NCI-H146 treated with DMSO at 0.1 percent for 48 hours (cell line): ENCODE results near the gene TMEM203.

Experiments used
- DNase-seq: peaks from one replicate; lab custom pipeline; 2025; ENCODE audit not compliant: unreplicated experiment; lab: John Stamatoyannopoulos, UW

Gene TMEM203

DNA sequence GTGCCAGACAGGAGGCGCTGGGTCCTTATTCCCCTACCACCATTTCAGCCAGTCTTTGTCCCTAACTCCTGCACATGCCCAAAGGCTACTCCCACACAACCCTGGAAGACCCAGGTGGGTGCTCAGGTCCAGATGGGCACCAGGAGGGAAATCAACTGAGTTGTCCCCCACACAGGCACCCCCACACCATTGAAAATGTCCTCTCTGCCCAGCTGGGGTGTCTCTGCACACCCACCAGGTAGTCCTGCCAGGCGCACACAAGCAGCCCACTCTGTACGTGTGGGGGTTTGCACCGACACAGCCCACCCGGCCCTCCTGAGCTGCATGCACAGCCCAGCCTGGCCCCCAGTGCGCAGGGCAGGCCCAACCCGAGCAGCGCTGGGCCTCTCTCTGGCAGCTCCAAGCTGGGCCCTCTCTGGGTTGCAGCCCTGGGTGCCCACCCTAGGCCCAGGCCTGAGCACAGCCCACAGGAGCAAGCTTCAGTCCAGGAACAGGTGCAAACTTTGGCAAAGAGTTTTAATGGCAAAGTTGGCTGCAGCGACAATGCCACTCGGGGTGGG is 14.4 kb upstream of the TMEM203 start:
- DNase-seq: no peak

DNA sequence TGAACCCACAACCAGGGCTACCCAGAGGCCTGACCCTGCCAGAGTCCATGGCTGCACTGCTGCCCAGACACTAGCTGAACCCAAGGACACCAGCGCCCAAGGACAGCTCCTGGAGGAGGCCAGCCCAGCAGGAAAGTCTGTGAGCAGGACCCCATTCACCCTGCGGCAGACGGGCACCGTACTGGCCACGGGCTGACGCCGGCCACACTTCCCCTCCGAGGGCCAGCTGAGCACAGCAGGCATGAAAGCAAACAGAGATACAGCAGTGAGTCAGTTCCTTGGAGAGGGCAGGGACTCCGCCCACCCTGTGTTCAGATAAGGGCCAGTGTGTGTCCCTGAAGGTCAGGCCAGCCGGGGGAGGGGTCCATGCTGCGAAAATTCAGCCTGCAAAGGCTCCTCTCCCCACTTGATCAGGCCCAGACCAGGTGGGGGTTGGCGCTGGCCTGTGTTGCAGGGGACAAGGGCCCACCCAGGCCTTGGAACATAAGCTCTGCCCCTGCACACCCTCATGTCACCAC is 13.4 kb upstream of the TMEM203 start:
- DNase-seq: no peak

DNA sequence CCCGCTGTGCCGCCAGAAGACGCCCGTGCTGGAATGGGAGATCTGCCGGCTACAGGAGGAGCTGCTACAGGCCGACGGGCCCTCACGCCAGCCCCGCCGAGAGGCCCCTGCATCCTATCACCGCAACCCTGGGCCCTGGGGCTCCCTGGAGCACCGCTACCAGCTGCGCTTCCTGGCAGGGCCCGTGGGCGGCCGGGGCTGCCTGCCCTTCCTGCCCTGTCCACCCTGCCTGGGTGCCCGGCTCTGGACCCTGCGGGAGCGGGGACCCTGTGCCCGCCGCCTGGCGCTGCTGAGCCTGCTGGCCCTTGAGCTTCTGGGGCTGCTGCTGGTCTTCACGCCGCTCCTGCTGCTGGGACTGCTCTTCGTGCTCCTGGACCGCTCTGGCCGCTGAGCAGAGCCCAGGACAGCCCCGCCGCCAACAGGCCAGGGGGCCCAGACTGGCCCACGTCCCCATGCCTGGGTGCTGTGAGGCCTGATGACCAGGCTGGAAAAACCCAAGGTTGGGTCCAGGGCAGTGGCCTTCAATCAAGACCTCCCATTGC is 12.8 kb upstream of the TMEM203 start:
- DNase-seq: no peak

DNA sequence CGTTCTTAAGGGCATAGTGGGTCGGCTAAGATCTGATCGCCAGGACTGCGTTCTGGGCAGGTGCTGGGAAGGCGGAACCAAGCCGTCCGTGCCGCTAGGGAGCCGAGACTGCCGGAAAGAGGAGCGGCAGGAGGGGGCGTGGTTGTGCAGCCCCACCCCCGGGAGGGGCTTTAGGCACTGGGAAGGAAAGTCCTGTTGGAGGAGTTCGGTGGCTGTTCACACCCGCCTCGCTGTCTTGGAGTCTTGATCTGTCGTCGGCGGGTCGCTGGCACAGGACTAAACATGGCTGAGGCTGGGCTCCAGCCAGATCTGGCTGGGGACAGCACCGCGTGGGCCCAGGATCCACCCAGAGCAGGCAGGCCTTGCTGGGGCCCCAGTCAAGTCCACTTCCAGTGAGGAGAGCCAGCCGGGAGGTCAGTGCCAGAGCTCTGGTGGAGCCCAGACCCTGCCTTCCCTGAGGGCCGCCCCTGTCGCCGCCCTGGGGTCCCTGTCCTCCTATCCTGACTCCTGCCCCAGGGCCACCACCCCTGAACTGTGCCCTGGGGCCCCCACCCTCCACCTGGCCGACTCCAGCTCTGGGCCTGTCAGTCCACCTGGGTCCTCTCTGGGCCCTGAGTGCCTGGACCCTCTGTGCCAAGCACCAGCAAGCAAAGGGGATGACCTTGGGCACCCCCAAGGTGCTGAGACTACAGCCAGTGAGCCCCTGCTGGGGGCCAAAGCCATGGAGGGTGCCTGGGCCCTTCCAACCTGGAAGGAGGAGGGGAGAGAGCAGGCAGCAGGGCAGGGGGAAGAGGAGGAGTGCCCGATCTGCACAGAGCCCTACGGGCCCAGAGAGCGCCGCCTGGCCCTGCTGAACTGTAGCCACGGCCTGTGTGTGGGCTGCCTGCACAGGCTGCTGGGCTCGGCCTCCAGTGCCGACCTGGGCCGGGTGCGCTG is 12.1 kb upstream of the TMEM203 start:
- no peak for DNase-seq

DNA sequence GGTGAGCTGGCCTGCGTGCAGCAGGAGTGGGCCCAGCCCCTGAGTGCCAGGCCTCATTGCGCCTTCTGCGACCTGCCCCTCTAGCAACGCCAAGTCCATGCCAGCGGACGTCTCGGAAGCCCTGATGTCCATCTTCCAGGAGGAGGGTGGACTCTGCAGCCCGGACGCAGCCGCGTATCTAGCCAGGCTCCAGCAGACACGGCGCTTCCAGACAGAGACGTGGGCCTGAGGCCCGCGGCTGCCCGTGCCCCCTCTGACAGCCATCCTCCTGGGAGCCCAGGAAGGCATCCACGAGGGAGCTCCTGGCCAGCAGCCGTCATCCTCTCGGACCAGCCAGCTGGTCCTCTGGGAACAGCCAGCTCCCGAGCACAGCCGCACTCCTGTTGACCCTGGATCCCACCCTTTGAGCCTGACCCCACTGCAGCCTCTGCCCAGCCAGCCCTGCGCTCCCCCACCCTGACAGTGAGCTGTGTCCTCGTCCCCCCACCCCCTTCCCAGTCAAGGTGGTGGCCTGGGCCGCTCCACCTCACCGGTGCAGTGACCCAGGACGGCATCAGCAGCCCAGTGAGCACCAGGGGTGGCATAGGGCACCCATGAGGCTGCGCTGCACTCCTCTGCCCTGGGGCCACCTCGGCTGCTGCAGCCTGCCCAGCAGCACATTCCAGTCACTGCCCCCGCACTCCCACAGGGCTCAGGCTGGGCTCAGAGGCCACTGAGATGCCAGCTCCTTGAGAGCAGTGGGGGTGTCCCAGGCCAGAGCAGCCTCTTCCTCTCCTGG is 10.9 kb upstream of the TMEM203 start:
- no peak for DNase-seq

DNA sequence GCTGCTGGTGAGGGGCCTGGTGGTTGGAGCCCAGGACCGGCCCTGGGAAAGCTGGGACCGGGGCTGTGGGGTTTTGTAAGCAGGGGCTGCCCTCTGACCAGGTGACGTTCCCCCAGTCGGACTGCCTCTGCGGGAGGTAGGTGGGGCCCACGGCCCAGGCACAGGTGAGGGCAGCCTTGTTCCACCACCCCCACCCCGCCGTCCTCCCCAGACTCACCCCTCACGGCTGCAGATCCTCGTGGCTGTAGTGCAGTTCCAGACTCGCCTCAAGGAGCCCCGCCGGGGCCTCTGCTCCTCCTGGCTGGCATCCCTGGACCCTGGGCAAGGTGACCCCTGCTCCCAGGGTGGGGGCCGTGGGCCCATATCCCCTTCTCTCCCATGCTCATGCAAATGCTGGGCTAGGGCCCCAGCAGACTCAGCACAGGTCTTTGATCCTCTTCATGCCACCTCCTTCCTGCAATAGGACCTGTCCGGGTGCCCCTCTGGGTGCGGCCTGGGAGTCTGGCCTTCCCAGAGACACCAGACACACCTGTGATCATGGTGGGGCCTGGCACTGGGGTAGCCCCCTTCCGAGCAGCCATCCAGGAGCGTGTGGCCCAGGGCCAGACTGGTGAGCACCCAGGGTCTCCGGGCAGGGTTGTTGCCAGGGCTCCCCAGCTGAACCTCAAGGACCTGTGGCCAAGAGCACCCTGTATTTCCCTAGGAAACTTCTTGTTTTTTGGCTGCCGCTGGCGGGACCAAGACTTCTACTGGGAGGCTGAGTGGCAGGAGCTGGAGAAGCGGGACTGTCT is 9.9 kb upstream of the TMEM203 start:
- no peak for DNase-seq

DNA sequence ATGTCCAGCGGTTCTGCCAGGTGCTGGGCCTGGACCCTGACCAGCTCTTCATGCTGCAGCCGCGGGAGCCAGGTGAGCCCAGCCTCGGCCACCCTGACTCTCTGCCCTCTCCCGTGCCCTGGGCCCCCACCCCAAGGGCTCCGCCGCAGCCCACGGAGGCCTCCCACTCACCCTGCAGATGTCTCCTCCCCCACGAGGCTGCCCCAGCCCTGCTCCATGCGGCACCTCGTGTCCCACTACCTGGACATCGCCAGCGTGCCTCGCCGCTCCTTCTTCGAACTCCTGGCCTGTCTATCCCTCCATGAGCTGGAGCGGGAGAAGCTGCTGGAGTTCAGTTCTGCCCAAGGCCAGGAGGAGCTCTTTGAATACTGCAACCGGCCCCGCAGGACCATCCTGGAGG is 9.2 kb upstream of the TMEM203 start:
- DNase-seq: no peak

DNA sequence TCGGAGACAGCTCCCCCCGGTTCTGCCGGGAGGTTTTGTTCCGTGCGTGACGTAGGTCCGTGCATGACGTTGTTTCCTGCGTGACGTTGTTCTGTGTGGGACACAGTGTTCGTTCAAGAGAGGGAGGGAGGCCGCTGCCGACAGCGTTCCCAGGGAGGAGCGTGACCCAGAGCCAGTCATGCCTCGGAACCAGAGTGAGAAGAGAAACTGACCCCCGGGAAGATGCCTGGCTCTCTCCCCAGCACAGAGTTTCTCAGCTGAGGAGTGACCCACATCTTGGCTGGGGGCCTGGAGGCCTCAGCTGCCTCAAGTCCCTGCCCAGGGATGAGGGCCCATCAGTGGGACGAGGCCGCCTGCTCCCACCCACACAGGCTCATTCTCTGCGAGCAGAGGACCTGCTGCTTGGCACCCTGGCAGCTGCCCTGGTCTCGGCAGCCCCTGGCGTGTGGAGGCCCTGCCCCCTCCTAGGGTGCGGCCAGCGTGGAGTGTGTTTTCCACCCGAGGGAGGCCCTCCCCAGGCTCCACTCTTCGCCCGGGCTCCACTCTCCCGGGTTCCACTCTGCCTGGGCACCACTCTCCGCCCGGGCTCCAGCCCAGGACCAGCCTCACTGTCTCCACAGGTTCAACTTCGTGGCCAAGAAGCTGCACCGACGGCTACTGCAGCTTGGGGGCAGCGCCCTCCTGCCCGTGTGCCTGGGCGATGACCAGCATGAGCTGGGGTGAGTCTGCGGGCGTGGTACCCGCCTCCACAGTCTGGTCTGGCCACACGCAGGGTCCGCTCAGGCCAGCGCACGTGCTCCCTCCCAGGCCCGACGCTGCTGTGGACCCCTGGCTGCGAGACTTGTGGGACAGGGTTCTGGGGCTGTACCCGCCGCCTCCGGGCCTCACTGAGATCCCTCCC is 8.0 kb upstream of the TMEM203 start:
- DNase-seq: no peak

DNA sequence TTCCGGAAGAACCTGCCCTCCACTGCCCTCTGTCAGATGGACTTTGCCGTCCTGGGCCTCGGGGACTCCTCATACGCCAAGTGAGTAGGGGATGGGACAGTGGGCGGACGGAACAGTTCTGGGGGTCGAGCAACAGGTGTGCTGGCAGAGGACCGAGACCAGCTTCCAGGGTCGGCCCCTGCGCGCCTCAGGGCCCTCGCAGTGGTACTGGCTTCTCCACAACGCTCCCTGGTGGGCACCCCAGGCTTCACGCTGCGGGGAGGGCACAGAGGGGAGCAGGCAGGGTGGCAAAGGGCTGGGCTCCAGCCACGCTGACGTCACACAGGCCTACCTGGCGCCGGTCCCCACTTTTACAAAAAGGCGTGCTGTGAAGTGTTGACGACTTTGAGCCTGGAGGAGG is 7.1 kb upstream of the TMEM203 start:
- DNase-seq: no peak

DNA sequence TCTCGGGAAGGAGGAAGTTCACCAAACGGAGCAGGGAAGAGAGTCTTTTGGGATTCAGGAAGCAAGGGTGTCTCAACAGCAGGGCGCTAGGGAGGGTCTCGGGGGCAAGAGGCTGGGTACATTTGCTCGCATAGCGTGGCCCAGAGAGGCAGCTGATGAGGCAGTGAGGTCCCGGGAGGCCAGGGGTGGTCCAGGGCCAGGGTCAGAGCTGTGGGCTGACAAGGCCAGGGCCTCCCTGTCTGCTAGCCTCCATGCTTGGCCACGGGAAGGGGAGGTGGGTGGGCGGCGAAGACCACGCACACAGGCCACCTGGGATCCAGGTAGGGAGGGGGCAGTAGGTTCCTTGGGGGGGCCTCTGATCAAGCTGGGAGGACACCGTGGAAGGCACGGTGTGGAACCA is 6.1 kb upstream of the TMEM203 start:
- no peak for DNase-seq

DNA sequence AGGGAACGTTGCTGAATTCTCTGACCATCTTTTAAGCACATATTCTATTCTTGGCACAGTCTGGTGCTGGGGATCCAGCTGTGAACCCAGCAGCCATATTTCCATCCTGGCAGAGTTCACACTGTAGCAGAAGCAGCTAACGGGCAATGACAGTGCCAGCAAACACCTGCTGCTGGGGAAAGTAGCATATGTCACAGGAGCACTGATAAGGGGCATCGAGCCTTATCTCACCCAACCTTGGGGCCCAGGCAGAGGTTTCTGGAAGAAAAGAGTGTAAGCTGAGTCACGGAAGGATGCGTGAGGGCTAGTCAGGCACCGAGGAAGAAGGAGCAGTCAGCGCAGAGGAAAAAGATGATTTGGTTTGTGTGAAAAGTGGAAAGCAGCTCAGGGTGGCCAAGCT is 1.2 kb upstream of the TMEM203 start:
- no peak for DNase-seq

DNA sequence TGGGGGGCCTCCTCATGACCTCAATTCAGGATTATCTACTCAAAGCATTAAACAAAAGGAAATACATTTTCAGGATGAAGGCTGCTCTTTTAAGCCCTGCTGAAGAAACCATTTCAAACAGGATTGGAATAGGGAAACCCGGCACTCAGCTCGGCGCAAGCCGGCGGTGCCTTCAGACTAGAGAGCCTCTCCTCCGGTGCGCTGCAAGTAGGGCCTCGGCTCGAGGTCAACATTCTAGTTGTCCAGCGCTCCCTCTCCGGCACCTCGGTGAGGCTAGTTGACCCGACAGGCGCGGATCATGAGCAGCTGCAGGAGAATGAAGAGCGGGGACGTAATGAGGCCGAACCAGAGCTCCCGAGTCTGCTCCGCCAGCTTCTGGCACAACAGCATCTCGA is 720 bp downstream of the TMEM203 start:
- DNase-seq: no peak

DNA sequence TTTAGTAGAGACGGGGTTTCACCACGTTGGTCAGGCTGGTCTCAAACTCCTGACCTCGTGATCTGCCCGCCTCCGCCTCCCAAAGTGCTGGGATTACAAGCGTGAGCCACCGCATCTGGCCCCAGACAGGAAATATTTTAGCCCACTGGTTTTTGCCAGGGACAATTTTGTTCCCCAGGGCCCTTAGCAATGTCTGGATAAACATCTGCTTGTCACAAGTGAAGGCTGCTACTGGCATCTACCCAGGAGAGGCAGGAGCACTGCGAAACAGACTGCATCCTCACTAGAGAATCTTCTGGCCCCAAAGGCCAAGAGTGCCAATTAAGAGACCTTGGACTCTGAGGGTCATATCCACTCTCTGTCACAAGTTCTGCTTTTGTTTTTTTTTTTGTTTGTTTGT is 2.5 kb downstream of the TMEM203 start:
- no peak for DNase-seq

DNA sequence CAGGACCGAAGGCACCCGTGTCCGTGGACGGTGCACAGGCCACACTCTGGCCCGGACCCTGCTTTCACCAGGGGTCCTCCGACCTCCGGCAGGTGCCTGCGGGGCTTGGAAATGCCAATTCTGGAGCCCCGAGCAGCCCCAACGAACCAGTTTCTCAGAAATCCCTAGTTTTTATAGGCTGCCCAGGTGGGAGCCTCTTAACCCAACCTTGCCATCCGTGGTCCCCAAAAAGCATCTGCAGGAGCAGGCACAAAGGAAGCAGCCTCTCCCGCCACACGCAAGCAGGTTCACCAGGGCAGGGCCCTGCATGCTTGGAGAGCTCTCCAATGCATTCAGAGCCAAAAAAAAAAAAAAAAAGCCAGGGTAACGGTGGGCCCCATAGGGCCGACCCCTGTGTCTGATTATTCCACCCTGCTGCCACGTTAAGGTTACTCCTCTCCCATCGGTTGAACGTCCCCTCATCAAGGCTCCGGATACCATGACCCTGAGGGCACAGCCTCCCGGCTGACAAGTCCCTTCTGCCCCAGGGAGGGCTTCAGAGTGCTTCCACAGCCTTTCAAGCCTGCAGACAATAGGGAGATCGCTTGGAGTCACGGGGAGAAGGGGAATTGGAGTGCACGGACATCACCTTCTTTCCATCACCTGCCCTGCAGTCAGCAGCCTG is 4.1 kb downstream of the TMEM203 start:
- DNase-seq: no peak

DNA sequence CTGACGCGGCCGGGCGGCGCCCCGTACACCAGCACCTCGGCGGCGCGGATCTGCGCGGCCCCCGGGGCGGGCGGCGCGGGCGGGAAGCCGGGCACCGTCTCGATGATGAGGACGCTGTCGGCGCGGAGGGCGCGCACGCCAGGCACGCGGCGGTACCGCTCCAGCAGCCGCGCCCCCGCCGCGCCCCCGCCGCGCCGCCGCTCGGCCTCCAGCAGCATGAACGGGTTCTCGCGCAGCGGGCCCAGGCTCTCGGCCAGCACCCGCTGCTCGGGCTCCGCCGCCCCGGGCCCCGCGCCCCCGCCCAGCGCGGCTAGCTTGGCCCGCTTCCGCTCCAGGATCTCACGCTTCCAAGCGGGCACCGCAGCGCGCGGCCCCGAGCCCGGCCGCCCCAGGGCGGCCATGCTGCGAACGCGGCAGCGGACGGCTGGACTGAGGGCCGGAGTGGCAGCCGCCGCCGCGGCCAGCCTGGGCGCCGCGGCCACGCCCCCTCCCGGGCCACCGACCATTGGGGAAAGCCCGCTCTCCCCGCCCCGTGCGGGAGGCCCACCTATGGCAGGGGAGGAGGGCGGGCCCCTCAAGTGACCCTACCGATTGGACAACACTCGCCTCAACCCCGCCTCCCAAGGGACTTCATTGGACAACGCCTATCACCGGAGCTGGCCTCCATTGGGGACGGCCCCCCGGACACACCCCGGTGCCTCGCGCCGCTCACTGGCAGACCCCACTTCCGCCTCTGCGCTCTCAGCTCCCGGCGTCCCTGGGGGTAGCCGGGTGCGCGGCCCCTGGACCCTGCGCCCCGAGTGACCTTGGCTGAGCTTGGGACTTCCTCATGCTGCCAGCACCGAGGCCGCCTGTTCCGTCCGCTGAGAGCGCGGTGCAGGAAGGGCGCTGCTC is 4.9 kb downstream of the TMEM203 start, which contains the start of gene TPRN:
TSS of gene TPRN (minus strand) at position 431 of the 894 bp plus-strand sequence. CDS start at position 401, 30 bp downstream.
- DNase-seq: peak; percentile 93

DNA sequence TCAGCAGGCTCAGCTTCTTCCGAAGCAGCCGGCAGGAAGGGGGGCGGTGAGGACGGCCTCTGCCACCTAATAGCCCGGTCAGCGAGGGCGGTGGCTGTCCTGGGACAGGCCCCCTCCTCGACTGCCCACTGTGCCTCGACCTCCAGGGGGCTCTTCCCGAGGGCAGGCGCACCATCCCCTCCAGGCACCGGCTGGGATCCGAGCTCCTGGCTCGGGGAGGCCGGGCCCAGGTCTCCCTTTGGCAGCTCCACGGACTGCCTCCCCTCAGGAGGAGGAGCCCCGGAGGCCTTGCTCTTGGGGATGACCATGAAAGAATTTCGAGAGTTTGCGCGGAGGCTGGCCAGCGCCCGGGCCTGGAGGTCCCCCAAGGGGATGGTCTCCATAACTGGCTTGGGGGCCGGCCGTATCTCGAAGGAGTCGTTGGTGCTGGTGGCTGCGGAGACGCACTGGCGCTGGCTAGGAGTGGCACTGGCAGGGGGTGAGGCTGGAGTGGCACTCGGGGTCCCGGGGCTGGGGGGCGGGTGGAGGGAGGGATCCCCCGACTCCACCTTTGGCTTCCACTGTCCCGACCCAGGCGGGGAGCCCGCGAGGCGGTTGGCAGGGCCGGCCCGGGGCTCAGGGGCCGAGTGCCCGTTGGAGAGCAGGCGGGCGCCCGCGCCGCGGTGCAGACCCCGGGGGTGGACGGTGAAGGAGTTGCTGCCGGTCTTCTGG is 5.9 kb downstream of the TMEM203 start:
- no peak for DNase-seq

DNA sequence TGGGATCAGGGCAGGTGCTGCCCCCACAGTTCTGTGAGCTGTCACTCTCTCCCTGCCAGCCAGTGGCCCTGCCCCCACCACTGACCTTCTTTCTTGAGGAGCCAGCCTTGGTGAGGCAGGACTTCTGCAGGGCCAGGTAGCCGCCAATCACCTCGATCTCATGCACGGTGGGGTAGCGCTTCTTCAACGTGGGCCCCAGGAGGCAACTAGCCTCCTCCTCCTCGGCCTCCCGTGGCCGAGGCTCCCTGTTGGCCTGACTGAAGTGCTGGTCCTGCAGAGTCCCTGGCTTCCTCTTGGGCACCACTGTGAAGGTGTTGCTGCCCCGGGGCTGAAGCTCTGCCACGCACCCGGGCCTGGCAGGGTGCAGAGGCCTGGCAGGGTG is 6.6 kb downstream of the TMEM203 start:
- DNase-seq: no peak
